ENCODE measurements around the gene ST8SIA4. TPM values are rescaled to one million over a fixed set of nuclear protein-coding genes. Genes with fewer than 3 reads are reported as not detected.

Gene ST8SIA4, protein sequence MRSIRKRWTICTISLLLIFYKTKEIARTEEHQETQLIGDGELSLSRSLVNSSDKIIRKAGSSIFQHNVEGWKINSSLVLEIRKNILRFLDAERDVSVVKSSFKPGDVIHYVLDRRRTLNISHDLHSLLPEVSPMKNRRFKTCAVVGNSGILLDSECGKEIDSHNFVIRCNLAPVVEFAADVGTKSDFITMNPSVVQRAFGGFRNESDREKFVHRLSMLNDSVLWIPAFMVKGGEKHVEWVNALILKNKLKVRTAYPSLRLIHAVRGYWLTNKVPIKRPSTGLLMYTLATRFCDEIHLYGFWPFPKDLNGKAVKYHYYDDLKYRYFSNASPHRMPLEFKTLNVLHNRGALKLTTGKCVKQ
- total RNA-seq: 25.0 and 28.3 TPM in 2 replicates
- polyA plus RNA-seq: 4.1 and 4.5 TPM in 2 replicates
- 4.5 and 4.6 TPM in 2 replicates for polyA plus RNA-seq (2011; cell fraction: cytosol; rRNA removed)
- 5.0 and 5.3 TPM in 2 replicates for polyA plus RNA-seq (2011; cell fraction: nucleus; rRNA removed)
- polyA plus RNA-seq (2012): 3.9 and 5.9 TPM in 2 replicates
- polyA minus RNA-seq: 12.1 and 15.3 TPM in 2 replicates
- polyA minus RNA-seq (2011; cell fraction: cytosol; rRNA and poly(A)+ RNA removed): not detected
- polyA minus RNA-seq (2011; cell fraction: nucleus; rRNA and poly(A)+ RNA removed): 36.4 and 41.7 TPM in 2 replicates
- Bru-seq, nascent RNA: percentile 82 among the genes with signal in this experiment
- percentile 63 among the genes with signal in this experiment for BruChase-seq, experiment 1, labeled RNA remaining after a 6-hour chase
- BruChase-seq, experiment 2, labeled RNA remaining after a 2-hour chase: percentile 68 among the genes with signal in this experiment
- long read RNA-seq, full-length matches to known transcripts: 50 of 81 reads
- long read RNA-seq, partial matches to known transcripts: 10 of 81 reads
- long read RNA-seq, other reads (novel, unspliced or antisense): 21 of 81 reads

DNA sequence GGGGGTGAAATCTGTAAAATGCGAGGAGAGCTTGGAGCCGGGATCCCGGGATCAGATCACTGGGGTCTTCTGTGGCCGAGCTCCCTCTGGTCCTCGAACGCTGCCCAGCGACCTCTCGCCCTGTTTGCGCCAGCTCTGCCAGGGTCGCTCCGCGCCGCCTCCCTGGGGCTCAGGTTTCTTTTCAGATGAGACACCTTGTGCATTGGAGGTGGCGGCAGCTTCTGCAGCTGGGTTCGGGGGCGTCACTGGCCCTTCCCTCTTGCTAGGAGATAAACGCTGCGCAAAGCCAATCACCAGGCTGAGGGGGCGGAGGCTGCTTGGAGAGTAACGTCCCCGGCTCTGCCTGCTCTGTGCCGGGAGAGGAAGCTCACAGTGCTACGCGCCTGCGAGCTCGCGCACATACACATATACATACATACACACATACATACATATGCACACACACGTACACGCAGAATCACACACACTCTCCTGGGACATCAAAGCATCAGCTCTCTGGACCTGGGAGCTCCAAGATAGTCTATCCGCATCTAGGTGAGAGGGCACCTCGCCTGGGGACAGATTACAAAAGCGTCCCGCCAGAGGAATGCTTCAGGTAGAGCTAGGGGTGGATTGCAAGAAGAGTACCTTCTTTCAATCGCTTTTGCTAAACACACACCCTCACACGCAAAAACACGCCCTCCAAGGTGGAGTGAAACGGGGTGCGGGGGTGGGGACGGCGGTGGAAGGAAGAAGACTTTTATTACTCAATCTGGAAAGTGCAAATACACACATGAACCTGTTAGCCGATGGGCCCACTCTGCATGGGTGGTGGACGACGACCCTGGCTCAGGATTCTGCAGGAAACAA, at the start of gene ST8SIA4:
ST8SIA4 (minus strand) TSS at position 244 of the 849 bp plus-strand sequence. CDS start 327 bp downstream, outside the sequence.
- intact Hi-C loops (cut with micrococcal nuclease) (loop anchor here (1.0 to 5.0 kb wide), 3 partner anchors 142 to 774 kb away; no protein-coding TSS in a partner anchor), dilution Hi-C loops (cut with MboI; ENCODE audit: extremely low pct_ligation_motif_present, low sequenced_read_pairs) (no loop called here)
- H3K9me1 ChIP-seq (replicated peaks; ENCODE audit: control insufficient read depth, extremely low read depth, insufficient read depth, low read length): no peaks in the 10 kb centered on the region
- peak within 1 kb of the TSS; percentile 80 for H3K27ac ChIP-seq (ENCODE audit: insufficient read depth, low read depth, low read length)
- H3K36me3 ChIP-seq (ENCODE audit: control insufficient read depth in 2 of 2, extremely low read depth in 1 of 2, insufficient read depth in 2 of 2, low read length in 2 of 2): no peaks in the 10 kb centered on the region
- peak within 1 kb of the TSS; percentile 87 for H2AFZ ChIP-seq (ENCODE audit: low read depth, low read length)
- H3K9me3 ChIP-seq (replicated peaks; ENCODE audit: control insufficient read depth, insufficient read depth, low read length): no peaks in the 10 kb centered on the region
- no TSS peak for BruUV-seq (replicated peaks)
- peak within 1 kb of the TSS; percentile 97 for H3K4me2 ChIP-seq (ENCODE audit: insufficient read depth, low read length)
- H4K20me1 ChIP-seq (replicated peaks; ENCODE audit: control insufficient read depth, extremely low read depth, insufficient read depth, low read length): no peaks in the 10 kb centered on the region
- H3K27me3 ChIP-seq (ENCODE audit: control insufficient read depth in 2 of 2, insufficient read depth in 2 of 2, low read length in 2 of 2): no peaks in the 10 kb centered on the region
- H3K4me3 ChIP-seq (replicated peaks in 1 of 3; ENCODE audit: insufficient read depth in 1 of 3, low read depth in 1 of 3, low read length in 3 of 3): peak within 1 kb of the TSS; percentile 55 to 98 (median 97)
- peaks cover 9% of the 10 kb centered on the region for H3K79me2 ChIP-seq (ENCODE audit: control insufficient read depth, insufficient read depth, low read length)
- TF ChIP-seq, protein P1, sequence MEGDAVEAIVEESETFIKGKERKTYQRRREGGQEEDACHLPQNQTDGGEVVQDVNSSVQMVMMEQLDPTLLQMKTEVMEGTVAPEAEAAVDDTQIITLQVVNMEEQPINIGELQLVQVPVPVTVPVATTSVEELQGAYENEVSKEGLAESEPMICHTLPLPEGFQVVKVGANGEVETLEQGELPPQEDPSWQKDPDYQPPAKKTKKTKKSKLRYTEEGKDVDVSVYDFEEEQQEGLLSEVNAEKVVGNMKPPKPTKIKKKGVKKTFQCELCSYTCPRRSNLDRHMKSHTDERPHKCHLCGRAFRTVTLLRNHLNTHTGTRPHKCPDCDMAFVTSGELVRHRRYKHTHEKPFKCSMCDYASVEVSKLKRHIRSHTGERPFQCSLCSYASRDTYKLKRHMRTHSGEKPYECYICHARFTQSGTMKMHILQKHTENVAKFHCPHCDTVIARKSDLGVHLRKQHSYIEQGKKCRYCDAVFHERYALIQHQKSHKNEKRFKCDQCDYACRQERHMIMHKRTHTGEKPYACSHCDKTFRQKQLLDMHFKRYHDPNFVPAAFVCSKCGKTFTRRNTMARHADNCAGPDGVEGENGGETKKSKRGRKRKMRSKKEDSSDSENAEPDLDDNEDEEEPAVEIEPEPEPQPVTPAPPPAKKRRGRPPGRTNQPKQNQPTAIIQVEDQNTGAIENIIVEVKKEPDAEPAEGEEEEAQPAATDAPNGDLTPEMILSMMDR (IDR thresholded peaks at IDR 0.05; ENCODE audit: extremely low read depth in 1 of 2, insufficient read depth in 1 of 2, low read depth in 1 of 2, low read length in 2 of 2): no peak
- TF ChIP-seq POLR2A (IDR thresholded peaks at IDR 0.05; ENCODE audit: low read depth, low read length): peak; percentile 57
- TF ChIP-seq POLR2AphosphoS5 (IDR thresholded peaks at IDR 0.05; ENCODE audit: insufficient read depth, low read depth, low read length): peak; percentile 17
- peak; percentile 10 for TF ChIP-seq GATA2 (IDR thresholded peaks at IDR 0.05; ENCODE audit: insufficient read depth, insufficient read length, low read depth, low read length)
- TF ChIP-seq MYC (IDR thresholded peaks at IDR 0.05; ENCODE audit: low read depth, low read length): no peak
- no peak for TF ChIP-seq JUN (IDR thresholded peaks at IDR 0.05; ENCODE audit: borderline replicate concordance, insufficient read depth, insufficient read length, low read depth)
- TF ChIP-seq, protein P2, sequence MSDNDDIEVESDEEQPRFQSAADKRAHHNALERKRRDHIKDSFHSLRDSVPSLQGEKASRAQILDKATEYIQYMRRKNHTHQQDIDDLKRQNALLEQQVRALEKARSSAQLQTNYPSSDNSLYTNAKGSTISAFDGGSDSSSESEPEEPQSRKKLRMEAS (IDR thresholded peaks at IDR 0.05; ENCODE audit: insufficient read depth, insufficient read length): no peak
- no peak for TF ChIP-seq FOS (IDR thresholded peaks at IDR 0.05; ENCODE audit: borderline replicate concordance, insufficient read depth, low read length)
- TF ChIP-seq EZH2 (IDR thresholded peaks at IDR 0.05; ENCODE audit: borderline replicate concordance, low read depth, low read length, severe bottlenecking): no peak
- ChIA-PET CTCF (interaction anchor here (0.6 to 4.6 kb wide), 24 partner anchors 10 to 1799 kb away, joined by 3 to 27 read pairs (median 5); no protein-coding TSS in a partner anchor), POLR2A (interaction anchor here (0.6 to 2.2 kb wide), 3 partner anchors 61 to 455 kb away, joined by 3 to 12 read pairs (median 3); no protein-coding TSS in a partner anchor)
- peak within 1 kb of the TSS; percentile 89 for H3K9ac ChIP-seq (replicated peaks; ENCODE audit: extremely low read depth, insufficient read depth, low read length)
- DNase-seq (ENCODE audit: low read depth, low spot score): peak; percentile 91
- peak; percentile 76 for FAIRE-seq
- peaks cover 19% of the 10 kb centered on the region for H3K4me1 ChIP-seq (ENCODE audit: control insufficient read depth, extremely low read depth, insufficient read depth, low read length)

Data from endothelial cell of umbilical vein (primary cell).